ENCODE measurements around the gene CTDSPL.

The CTDSPL gene

DNA sequence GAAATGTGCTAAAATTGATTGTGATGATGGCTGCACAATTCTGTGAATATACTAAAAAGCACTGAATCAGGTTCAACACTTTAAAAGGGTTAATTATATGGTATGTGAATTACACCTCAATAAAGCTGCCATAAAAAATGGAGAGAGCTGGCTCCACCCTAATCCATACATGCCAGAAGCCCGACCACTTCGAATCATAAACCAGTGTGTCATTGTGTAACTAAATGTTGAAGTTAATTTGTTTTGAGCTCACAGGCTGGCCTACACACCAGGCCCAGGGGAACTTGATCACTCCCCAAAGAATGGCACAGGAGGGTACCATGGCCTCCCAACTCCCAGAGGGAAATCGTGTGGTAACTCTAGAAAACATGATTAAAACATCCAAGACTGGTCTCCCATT, 153.8 kb downstream of the CTDSPL start:
- DNase-seq (ENCODE audit: low read depth in 2 of 2, low spot score in 1 of 2), result no peak

DNA sequence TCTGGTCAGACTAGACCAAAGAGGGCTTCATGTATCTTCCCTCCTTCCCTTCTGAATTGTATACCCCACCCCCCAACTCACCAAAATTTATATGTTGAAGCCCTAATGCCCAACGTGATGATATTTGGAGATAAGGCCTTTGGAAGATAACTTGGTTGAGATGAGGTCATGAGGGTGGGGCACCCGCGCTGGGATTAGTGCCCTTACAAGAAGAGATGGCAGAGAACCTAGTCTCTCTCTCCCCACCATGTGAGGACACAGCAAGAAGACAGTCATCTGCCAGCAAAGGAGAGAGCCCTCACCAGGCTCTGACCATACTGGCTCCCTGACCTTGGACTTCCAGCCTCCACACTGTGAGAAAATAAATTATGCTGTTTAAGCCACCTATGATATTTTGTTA, 154.3 kb downstream of the CTDSPL start:
- DNase-seq (ENCODE audit: low read depth in 2 of 2, low spot score in 1 of 2), result no peak

DNA sequence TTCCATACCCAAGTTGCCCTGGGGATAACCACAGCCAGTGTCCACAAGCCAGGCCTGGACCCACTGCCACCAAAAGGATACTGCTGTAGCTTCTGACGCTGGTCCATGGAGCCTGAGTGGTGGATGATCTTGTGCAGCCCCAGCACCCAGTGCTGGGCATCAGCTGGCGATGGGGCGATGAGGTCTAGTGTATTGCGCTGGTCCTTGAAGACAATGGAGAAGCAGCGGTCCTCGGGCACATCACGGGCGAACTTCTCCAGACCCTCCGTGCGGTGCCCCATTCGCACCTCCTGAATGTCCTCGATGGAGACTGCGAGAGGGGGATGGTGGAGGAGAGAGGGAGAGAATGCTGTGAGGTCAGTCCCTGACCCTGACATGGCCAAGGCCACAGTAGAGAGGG, 154.7 kb downstream of the CTDSPL start:
- no peak for DNase-seq (ENCODE audit: low read depth in 2 of 2, low spot score in 1 of 2)

DNA sequence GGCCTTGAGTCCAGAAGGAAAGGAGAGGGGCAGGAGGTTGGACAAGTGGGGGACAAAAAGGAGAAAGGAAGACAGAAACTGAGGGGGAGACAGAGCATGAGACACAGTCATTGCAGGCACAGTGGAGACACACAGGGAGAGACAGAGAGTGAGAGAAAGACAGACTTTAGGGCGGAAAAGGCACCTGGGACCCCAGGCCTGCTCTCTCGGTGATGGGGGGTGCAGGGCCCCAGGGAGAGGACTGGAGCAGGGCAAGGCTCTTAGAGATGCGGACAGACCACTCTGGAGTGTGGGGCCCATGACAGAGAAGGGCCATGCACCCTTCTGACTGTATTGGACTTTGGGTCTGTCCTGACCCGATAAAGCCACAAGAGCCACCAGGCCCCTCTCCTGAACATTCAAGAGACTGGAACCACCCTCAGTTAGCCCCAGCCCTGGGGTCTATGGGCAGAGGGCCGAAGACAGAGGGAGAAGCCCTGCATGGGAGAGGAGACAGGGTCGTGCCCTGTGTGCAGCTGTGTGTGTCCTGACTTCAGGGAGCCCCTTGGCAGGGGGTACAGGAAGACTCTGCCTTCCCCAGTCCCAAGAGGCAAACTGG, 155.3 kb downstream of the CTDSPL start:
- no peak for DNase-seq (ENCODE audit: low read depth in 2 of 2, low spot score in 1 of 2)

DNA sequence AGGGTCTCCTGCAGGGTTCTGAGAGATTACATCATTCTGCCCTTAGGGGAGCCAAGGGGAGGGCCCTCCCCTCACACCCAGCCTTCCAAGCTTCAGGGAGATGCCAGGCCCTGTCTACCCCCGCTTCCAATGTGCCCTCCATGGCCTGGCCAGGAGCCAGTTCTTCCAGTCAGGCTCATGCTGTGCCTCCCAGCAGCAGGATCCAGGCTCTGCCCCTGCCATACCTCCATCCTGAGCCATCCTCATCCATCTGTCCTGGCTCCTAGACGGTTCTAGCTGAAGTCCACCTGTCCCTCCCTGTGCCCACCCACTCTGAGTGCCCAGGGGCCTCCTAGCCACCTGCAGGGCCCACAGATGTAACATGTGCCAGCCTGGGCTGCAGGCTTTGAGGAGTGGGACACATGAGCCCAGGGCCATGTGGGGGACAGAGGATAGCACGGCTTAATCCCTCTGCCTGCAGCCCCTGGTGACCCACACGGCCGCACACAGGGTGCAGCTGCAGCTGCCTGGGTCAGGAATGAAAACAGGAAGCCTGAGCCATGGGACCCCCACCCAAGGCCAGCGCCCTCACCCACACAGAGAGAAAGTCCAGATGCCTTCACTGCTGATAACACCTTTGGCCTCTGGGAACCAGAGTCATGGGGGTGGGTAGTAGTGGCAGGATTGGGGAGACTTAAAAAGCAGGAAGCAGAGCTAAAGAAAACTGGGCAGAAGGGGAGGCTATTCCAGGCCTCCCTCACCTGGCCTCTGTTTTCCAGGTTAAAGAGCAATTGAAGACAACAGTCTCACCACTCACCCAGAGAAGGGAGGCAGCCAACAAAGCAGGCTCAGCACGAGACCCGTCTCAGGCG, 156.0 kb downstream of the CTDSPL start:
- DNase-seq (ENCODE audit: low read depth in 2 of 2, low spot score in 1 of 2), result no peak

DNA sequence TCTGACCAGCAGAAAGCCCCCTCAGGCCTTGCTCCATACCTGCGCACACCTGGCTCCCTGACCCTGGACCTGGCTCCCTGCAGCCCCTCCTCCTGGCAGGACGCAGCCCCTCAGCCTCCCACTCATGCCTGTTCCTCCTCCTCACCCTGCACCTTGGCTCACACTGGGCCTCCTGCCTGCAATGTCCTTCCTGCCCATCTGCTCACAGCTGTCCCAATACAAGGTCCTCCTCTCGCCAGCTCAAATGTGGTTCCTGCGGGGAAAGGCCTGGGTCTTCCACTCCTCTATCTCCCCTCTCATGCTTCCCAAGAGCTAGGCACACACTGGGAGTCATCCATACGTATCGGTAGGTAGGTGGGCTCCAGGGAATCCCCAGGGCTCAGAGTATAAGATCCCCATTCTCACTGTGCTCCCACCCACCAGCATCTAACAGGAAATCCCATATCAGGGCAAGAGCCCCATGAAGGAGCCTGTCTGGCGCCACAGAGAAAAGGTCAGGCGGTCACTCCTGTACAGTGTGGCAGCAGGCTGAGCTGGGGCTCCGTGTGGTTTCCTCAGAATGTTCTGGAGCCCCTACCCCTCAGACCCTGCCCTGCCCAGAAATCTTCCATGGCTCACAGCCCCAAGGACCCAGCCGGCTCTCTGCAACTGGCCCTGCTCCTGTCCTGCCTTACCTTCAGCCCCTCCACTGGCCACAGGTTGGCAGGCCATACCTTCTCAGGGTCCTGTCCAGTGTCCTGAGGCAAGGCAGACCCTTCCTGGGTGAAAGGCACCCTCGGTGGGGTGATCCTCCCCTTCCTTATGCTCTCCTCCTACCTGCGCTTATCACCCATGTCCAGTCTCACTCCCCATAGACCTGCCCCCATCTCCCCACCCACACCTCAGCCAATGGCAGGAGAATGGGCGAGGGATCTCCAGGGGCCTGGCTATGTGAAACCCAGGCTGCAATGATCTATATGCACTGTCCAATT, 156.9 kb downstream of the CTDSPL start:
- DNase-seq (ENCODE audit: low read depth in 2 of 2, low spot score in 1 of 2), result no peak

DNA sequence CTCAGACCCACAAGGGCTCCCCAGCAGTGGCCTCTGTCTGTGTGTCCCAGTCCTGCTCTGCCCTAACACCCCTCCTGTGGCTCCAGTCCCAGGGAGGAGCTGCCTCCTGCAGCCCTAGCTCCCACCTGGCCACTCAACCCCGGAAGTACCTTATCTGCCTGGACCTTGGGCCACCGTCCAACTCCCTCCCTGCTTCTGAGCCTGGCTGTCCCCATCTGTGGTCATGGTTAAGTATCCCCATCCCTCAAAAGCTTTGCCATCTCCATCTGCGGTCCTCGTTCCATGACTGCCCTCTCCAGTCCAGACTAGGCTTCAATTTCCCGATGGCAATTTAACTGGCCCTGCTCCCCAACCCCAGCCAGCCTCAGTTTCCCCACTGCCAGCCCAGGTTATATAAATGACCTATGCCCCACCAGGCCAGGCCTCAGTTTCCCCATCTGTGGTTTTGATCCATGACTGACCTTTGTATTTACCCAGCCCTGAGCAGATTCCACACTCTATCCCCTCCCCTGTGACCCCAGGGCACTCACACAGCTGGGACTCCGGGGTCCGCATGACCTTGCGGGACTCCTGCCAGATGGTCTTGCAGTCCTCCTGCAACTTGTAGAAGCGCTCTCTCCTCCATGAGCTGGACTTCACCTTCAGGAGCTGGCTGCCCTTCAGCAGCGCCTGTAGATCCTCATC, 158.1 kb downstream of the CTDSPL start:
- no peak for DNase-seq (ENCODE audit: low read depth in 2 of 2, low spot score in 1 of 2)

DNA sequence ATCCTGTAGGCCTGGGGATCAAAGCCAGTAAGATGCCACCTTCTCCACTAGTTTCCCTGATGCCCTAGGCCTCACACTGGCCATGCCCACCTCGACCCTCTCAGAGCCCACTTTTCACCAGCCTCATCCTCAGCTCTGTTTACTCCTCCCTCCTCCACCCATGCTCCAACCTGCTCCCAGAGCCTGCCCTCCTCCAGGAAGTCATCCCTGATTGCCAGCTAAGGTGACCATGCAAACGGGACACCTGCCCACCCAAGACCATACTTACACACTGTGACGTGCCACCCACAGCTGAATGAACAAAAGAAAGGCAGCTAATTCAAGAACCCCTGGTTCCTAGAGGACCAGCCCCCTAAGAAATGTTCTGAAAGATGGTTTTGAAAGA, 158.7 kb downstream of the CTDSPL start:
- DNase-seq (ENCODE audit: low read depth in 2 of 2, low spot score in 1 of 2), result no peak

DNA sequence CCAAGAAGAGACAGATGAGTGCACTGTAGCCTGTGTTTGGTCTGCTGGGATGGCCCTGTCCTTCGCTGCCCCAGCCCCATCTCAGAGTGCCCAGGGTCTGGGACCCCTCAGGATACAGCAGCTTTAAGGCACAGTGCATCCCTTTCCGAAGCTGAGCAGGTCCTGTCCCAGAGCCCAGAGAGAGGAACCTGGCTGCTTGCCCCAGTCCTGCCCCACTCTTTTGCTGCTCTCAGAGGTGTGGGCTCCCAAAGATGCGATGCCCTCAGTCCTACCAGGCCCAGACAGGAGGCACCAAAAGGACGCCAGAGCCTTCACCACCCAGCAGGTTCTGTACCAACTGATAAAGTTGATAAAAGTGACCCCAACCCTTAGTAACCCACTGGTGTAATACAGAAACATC, 159.5 kb downstream of the CTDSPL start:
- DNase-seq (ENCODE audit: low read depth in 2 of 2, low spot score in 1 of 2), result no peak

DNA sequence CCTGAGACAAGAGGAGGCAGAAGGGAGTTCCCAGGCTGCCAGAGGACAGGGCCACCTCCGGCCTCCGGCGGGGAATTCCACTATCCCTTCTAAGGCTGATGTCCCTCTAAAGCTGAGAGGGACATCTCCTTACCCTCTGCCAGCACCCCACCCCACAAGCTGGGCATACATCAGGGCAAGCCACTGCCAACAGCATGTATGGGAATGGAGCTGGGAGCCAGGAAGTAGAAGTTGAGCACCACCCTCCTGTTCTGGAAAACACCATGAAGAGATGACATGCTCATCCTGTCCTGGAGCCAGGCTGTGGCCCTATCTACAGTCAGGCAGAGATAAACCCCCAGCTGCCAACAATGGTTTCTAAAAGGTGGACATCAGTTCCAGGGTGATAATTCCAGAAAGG, 160.6 kb downstream of the CTDSPL start:
- no peak for DNase-seq (ENCODE audit: low read depth in 2 of 2, low spot score in 1 of 2)

DNA sequence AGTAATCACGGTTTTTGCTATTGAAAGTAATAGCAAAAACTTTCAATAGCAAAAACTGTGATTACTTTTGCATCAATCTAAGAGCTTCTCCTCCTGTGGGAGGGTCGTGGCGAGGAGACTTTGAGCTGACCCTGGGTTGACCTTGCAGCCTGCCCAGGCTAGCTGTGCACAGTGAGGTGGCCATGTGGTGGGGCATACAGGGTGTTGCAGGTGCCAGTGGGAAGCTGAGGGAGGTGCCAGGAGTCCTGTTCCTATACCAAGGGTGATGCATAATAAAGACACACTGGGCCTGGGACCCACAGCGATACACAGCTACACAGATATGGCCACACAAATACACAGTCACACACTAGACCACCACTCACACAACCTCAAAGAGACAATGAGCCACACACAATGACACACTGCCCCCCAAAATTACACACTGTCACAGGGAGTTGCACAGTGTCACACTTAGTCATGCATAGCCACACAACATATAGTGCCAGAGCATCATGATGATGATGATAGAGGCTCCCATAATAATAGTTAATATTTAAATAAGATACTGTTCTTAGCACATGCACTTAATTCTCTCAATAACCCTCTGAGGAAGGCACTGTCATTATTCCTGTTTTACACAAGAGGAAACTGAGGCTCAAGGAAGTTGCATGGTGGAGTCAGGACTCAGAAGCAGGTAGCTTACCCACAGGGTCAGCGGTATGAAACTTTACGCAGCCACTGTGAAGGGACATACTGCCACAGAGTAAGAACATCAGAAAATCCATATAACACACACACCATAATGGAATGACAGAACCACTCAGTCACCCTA, 161.4 kb downstream of the CTDSPL start:
- DNase-seq (ENCODE audit: low read depth in 2 of 2, low spot score in 1 of 2), result no peak

DNA sequence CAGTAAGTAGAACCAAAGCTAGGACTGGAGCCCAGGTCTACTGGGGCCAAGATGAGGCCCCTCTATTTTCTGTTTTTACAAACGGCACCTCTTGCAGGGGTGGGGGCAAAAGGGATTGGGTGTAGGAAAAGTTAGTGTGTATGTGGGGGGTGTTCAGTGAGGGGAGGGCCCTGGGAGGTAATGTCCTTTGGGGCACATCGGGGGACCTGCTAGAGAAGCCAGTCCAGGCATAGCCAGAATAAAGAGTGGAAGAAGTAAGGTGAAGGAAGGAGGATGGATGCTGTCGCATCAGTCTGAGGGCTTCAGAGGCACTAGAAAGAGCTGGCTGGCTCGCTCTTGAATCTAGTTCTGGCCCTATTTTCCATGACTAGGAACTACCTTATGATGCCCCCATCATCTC, 165.2 kb downstream of the CTDSPL start:
- DNase-seq (ENCODE audit: low read depth in 2 of 2, low spot score in 1 of 2), result no peak

DNA sequence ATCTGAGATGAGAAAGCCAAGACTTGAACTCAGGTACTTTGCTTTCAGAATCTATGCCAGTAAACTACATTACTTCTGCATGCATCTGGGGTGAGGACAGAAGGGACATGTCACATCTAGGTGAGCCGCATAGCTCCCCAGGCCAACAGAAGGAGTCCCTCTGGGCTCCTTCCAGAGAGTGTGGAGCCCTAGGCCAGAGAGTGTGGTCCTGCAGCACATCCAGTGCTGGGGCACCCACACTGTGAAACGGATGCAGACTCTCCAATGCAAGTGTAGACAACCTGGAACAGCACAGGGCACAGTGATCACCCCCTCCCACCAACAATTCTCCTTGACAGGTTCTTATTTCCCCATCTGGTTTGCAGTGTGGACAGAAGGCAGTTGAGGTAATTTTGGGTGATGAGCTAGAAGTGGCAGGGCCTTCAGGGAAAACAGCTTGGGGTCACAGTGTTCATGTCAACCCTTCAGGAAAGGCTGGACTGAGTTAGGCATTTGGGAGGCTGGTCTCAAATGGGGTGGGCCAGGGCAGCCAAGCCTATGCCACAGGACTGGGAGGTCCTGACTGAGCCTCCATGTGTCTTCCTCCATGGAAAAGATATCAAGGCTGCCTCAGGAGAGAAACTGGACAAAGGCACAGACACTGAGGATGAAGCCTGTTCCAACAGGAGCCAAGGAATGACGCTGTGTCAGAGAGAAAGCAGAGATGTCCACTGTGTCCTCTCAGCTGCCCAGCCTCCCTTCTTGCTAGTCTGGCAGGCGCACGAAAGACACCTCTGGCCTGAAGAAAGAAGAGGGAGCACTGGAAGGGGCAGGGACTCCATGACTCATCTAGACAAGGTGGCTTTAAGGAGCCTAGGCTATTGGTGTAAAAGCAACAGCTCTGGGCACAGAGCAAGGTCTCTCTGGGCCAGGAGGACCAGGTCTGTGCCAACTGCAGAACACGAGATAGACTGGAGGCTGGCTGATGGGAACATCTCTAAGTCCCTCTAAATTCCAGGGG, 166.1 kb downstream of the CTDSPL start:
- no peak for DNase-seq (ENCODE audit: low read depth in 2 of 2, low spot score in 1 of 2)

DNA sequence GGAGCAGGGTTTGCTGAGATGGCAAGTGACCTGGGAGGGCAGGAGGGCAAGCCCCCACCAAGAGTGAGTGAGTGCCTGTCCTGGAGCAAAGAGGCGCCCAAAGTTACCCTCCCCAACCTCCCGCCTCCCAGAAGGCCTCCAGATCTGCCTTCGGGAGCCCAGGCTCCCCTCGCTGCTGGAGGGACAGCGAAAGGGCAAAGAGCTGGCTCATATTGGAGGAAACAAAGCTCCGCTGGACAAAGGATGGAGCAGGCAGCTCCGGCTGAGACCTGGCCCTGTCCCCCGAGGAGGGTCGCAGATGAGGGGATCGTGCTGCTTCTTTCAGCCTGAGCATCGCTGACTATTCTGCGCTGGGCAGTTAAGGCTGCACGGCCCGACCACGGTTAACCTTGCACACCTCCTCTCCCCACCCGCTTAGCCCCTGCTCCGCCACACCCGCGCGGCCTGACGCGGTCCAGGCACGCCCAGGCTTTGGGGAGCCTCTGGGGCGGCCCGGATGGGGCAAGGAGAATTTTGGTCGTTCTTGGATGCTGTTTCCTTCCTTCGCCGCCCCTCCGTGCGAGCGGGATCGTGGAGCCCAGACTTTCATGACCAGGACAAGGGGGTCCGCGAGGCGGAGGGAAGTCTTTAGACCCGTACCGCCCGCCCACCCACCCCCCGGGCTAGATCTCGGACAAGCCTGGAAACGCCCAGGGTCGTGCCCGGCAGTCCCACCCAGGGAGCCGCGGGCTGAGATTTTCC, 167.1 kb downstream of the CTDSPL start:
- no peak for DNase-seq (ENCODE audit: low read depth in 2 of 2, low spot score in 1 of 2)

DNA sequence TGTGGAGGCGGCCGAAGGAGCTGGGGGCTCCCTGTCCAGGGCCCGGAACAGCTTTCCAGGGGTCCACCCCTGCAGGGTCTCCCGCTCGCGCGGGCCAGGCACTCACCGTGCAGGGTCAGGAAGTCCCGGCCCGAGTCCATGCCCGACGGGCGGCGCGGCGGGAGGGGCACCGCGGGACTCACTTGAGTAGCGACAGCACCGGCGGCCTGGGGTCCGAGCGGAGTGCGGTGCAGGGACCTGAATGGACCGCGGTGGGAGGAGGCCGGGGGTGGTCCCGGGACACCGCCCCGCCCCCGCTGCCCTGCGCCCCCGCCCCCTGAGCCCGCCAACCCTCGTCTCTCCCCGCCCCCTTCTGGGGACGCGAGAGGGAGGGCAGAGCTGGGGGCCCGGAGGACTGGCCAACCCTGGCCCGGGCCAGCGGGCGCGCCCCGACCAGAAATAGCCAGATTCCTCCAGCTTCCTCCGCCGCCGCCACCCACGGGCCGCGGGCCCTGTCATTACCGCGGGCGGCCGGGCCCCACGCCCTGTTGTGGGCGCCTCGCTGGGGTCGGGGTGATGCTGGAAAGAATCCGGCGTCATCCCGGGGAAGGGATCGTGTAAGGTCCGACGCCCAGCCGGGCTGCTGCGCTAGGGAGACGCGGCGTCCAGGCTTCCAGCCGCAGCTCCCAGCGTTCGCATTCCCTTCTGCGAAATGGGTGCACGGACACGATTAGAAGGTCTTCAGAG, 167.9 kb downstream of the CTDSPL start, which contains the start of gene PLCD1:
Gene PLCD1, minus strand, starts transcription at position 243 of the 726 bp plus-strand sequence. Its CDS starts 103 bp downstream, at position 140.
- no peak for DNase-seq (ENCODE audit: low read depth in 2 of 2, low spot score in 1 of 2)

DNA sequence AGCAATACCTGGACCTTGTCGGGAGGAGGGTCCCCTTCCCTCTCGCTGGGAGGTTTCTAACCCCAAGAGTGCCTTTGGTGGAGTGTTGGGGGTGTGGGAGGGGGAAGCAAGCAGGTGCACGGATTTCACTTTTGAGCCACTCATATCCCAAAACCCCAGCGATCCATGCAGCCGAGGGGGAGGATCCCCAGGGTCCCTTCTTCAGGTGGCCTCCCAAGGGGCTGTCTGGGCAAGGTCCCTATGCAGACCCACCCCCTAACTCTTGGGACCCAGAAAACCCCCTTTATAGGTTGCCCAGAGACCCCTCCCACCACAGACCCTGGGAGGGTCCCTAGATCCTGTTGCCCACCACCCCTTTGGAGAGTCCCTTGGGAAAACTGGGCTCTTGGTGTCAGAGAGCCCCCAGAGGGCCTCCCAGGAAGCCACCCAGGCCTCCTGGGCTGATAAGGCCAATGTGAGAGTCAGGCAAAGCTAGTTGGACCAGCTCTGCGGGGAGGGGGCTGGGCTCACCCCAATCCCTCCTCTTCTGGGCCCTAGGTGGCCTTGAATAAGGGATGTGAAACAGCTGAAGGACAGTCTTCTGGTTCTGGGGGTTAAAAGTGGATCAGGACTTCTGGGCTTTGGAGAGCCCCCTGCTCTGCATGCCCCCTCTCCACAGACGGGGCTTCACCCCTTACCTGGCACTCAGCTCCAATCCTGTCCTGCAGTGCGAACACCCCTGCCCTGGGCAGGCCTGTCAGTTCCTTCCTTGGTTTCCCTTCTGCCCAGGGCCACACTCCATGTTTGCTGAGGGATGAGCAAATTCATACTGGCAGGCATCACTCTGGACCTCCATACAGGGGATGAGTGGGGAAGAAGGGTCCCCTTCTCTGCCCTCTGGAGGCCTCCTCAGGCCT, 168.7 kb downstream of the CTDSPL start:
- DNase-seq (ENCODE audit: low read depth in 2 of 2, low spot score in 1 of 2), result no peak

Measured in stimulated activated CD8-positive, alpha-beta memory T cell treated with anti-CD3 and anti-CD28 coated beads, Interleukin-4, amount 100 ng/mL, for 4 hours (primary cell).